HCT116 (cell line): ENCODE results near the gene LBHD1. TPM values are rescaled to one million over a fixed set of nuclear protein-coding genes. Genes with fewer than 3 reads are reported as not detected.
A peak's percentile ranks its signal among the peaks of the same experiment; 100 is the strongest.

ENCODE experiments used
- ATAC-seq: fragments of 200-7000 bp; cut with Tn5 transposase; 2 replicates; pipeline ENCODE4 v1.9.1; 2020; ENCODE audit warnings: mild to moderate bottlenecking, moderate library complexity
- BruUV-seq: library from RNA; stranded (reverse); fragments of 400-500 nt; replicated peaks from 2 replicates; lab custom pipeline; 2021; lab: Mats Ljungman, UMichigan
- CTCF ChIA-PET: fragments of 300-600 bp; sonication (Branson Sonifier 250); formaldehyde crosslinking; loops from one replicate; lab custom pipeline; 2021; ENCODE audit warnings: antibody characterized with exemption; lab: Charles Lee
- POLR2A ChIA-PET: fragments of 300-600, 350-600 bp; sonication (Branson Sonifier 250); formaldehyde crosslinking; loops from one replicate; lab custom pipeline; 2021; ENCODE audit warnings: antibody characterized with exemption; lab: Charles Lee
- RAD21 ChIA-PET, 2 experiments: fragments of 300-600 bp; sonication (Branson Sonifier 250); formaldehyde crosslinking; loops; one replicate each; lab custom pipeline; 2023; ENCODE audit warnings: low total read pairs in 2 of 2; ENCODE audit not compliant: uncharacterized antibody in 2 of 2, unreplicated experiment in 2 of 2, low non-redundant PET in 1 of 2; lab: Charles Lee
- DNase-seq: peaks from one replicate; pipeline ENCODE4 v3.0.0-alpha.2; 2010; ENCODE audit warnings: low read depth, low spot score
- H2AFZ ChIP-seq: fragments of 200-600 bp; shearing (Covaris generic), sonication (generic); 2 replicates; pipeline ENCODE4 v1.6.1; 2017; ENCODE audit warnings: low read depth, mixed run types, mixed read lengths, antibody characterized with exemption, low read length; ENCODE audit not compliant: poor library complexity, severe bottlenecking
- H3K27ac ChIP-seq: 2 replicates; pipeline ENCODE4 v1.5.1; 2012; ENCODE audit warnings: low read depth, low read length
- H3K27me3 ChIP-seq: fragments of 200-600 bp; sonication (generic); 2 replicates; pipeline ENCODE4 v1.6.1; 2016; ENCODE audit warnings: mixed run types, low read length, mixed read lengths; ENCODE audit not compliant: insufficient read depth
- H3K36me3 ChIP-seq, 2 experiments: fragments of 200-500 bp in 1 of 2; fragments of 200-600 bp in 1 of 2; sonication (Bioruptor generic) in 1 of 2; sonication (generic) in 1 of 2; 2 replicates each; pipeline versions ENCODE4 v1.5.1 to v1.6.1; 2014 to 2016; ENCODE audit warnings: low read length in 2 of 2, inconsistent platforms in 1 of 2, mixed read lengths in 1 of 2, mixed run types in 1 of 2; ENCODE audit not compliant: insufficient read depth in 2 of 2, control insufficient read depth in 1 of 2
- H3K4me1 ChIP-seq, 2 experiments: fragments of 200-600 bp in 1 of 2; sonication (generic) in 1 of 2; 2 replicates each; pipeline versions ENCODE4 v1.5.1 to v1.6.1; 2012 to 2017; ENCODE audit warnings: low read length in 2 of 2, inconsistent platforms in 1 of 2, mild to moderate bottlenecking in 1 of 2, mixed read lengths in 1 of 2, mixed run types in 1 of 2, moderate library complexity in 1 of 2; ENCODE audit not compliant: insufficient read depth in 2 of 2, control insufficient read depth in 1 of 2
- H3K4me2 ChIP-seq: fragments of 200-600 bp; sonication (generic); 2 replicates; pipeline ENCODE4 v1.6.1; 2017; ENCODE audit warnings: mixed run types, low read length, mixed read lengths
- H3K4me3 ChIP-seq, 2 experiments: fragments of 200-600 bp in 1 of 2; sonication (generic) in 1 of 2; replicated peaks in 1 of 2; 2 replicates each; pipeline ENCODE4 v1.5.1; 2011 to 2016; ENCODE audit warnings: low read length in 2 of 2, control low read depth in 1 of 2, low read depth in 1 of 2, mild to moderate bottlenecking in 1 of 2, mixed read lengths in 1 of 2, mixed run types in 1 of 2
- H3K79me2 ChIP-seq: fragments of 200-600 bp; sonication (generic); 2 replicates; pipeline ENCODE4 v1.6.1; 2017; ENCODE audit warnings: mild to moderate bottlenecking, mixed run types, low read length, moderate library complexity, mixed read lengths; ENCODE audit not compliant: insufficient read depth
- H3K9ac ChIP-seq: fragments of 200-600 bp; sonication (generic); 2 replicates; pipeline ENCODE4 v1.6.1; 2016; ENCODE audit warnings: low read length, mixed read lengths
- H3K9me2 ChIP-seq: fragments of 200-600 bp; sonication (generic), shearing (Covaris generic); 2 replicates; pipeline ENCODE4 v1.6.1; 2017; ENCODE audit warnings: mixed run types, mild to moderate bottlenecking, moderate library complexity; ENCODE audit not compliant: insufficient read depth
- H3K9me3 ChIP-seq, 2 experiments: fragments of 200-500 bp in 1 of 2; fragments of 200-600 bp in 1 of 2; sonication (Bioruptor generic) in 1 of 2; sonication (generic) in 1 of 2; 2 replicates each; pipeline ENCODE4 v1.6.1; 2014 to 2017; ENCODE audit warnings: low read length in 2 of 2, mixed read lengths in 2 of 2, inconsistent platforms in 1 of 2, low read depth in 1 of 2, mild to moderate bottlenecking in 1 of 2, mixed run types in 1 of 2, moderate library complexity in 1 of 2; ENCODE audit not compliant: control insufficient read depth in 1 of 2, insufficient read depth in 1 of 2
- H4K20me1 ChIP-seq: fragments of 200-600 bp; sonication (generic), shearing (Covaris generic); 2 replicates; pipeline ENCODE4 v1.6.1; 2017; ENCODE audit warnings: mixed run types, mild to moderate bottlenecking, moderate library complexity; ENCODE audit not compliant: insufficient read depth
- ATF3 ChIP-seq: IDR thresholded peaks from 2 replicates; pipeline ENCODE4 v1.6.1; 2012
- CBX3 ChIP-seq: IDR thresholded peaks from 2 replicates; pipeline ENCODE4 v1.6.1; 2012; ENCODE audit warnings: low read depth
- CEBPB ChIP-seq: IDR thresholded peaks from 2 replicates; pipeline ENCODE4 v1.6.1; 2012; ENCODE audit warnings: low read depth
- EGR1 ChIP-seq: IDR thresholded peaks from 2 replicates; pipeline ENCODE4 v1.6.1; 2012; ENCODE audit warnings: low read depth
- ELF1 ChIP-seq: IDR thresholded peaks from 2 replicates; pipeline ENCODE4 v1.6.1; 2012; ENCODE audit warnings: low read depth, borderline replicate concordance
- EZH2 ChIP-seq: fragments of 200-600 bp; sonication (generic); IDR thresholded peaks from 2 replicates; pipeline ENCODE4 v1.6.1; 2017; ENCODE audit warnings: antibody characterized with exemption, mixed run types
- FOSL1 ChIP-seq: IDR thresholded peaks from 2 replicates; pipeline ENCODE4 v1.6.1; 2012; ENCODE audit warnings: low read depth
- JUND ChIP-seq: IDR thresholded peaks from 2 replicates; pipeline ENCODE4 v1.6.1; 2012
- POLR2A ChIP-seq: IDR thresholded peaks from 2 replicates; pipeline ENCODE4 v1.7.0; 2011; ENCODE audit warnings: borderline replicate concordance; ENCODE audit not compliant: insufficient read depth, insufficient read length; ENCODE audit errors: extremely low read depth
- POLR2AphosphoS5 ChIP-seq: IDR thresholded peaks from 2 replicates; pipeline ENCODE4 v1.6.1; 2011; ENCODE audit warnings: mild to moderate bottlenecking, low read depth, low read length, moderate library complexity
- RAD21 ChIP-seq: IDR thresholded peaks from 2 replicates; pipeline ENCODE4 v1.6.1; 2012; ENCODE audit warnings: low read depth, mild to moderate bottlenecking
- REST ChIP-seq: IDR thresholded peaks from 2 replicates; pipeline ENCODE4 v1.6.1; 2012; ENCODE audit warnings: low read depth
- SIN3A ChIP-seq: IDR thresholded peaks from 2 replicates; pipeline ENCODE4 v1.6.1; 2012; ENCODE audit warnings: low read depth
- SP1 ChIP-seq: IDR thresholded peaks from 2 replicates; pipeline ENCODE4 v1.6.1; 2012; ENCODE audit warnings: low read depth
- SRF ChIP-seq: IDR thresholded peaks from 2 replicates; pipeline ENCODE4 v1.6.1; 2012; ENCODE audit warnings: low read depth
- YY1 ChIP-seq: IDR thresholded peaks from 2 replicates; pipeline ENCODE4 v1.6.1; 2011; ENCODE audit warnings: low read length, low read depth, moderate library complexity, mild to moderate bottlenecking; ENCODE audit not compliant: insufficient replicate concordance; ENCODE audit errors: extremely low read depth
- ZBTB33 ChIP-seq: IDR thresholded peaks from 2 replicates; pipeline ENCODE4 v1.6.1; 2011; ENCODE audit warnings: mild to moderate bottlenecking, low read length, moderate library complexity; ENCODE audit not compliant: insufficient replicate concordance; ENCODE audit errors: extremely low read depth
- ZFX ChIP-seq: fragments of 450-650 bp; IDR thresholded peaks from 2 replicates; pipeline ENCODE4 v1.6.1; 2017
- ZNF274 ChIP-seq: fragments of 200-500 bp; sonication (Bioruptor generic); IDR thresholded peaks from 2 replicates; pipeline ENCODE4 v1.6.1; 2014; ENCODE audit warnings: mild to moderate bottlenecking, low read depth, low read length, inconsistent platforms
- intact Hi-C: fragments of 100-400 bp; cut with micrococcal nuclease; formaldehyde crosslinking; loops from 2 replicates; pipeline ENCODE4 v1.10.0; 2022
- total RNA-seq: library from RNA; stranded (reverse); gene quantifications from one replicate; pipeline ENCODE4 v1.2.1, GENCODE V29; 2021; ENCODE audit not compliant: unreplicated experiment

The LBHD1 gene
- total RNA-seq, 1 experiment from 2014 or later, result 14.7 TPM

- Histone ChIP-seq H3K9ac (peak within 1 kb of the TSS; percentile 94), H3K27me3 (no peaks in the 10 kb centered on the region), H3K4me3 (peak within 1 kb of the TSS; percentile 96 to 98), H3K9me3 (no peaks in the 10 kb centered on the region), H2AFZ (no peak within 1 kb of the TSS), H3K27ac (peak within 1 kb of the TSS; percentile 75), H4K20me1 (no peaks in the 10 kb centered on the region), H3K79me2 (peaks cover 15% of the 10 kb centered on the region), H3K9me2 (no peaks in the 10 kb centered on the region), H3K4me1 (peaks cover 12 to 20% of the 10 kb centered on the region in 2 experiments), H3K36me3 (peaks cover 14 to 18% of the 10 kb centered on the region in 2 experiments; a peak in 3 of 4 replicates), H3K4me2 (peak within 1 kb of the TSS; percentile 87)
- CTCF ChIA-PET, result interaction anchor here (1.0 to 3.0 kb wide), 5 partner anchors 10 to 227 kb away, joined by 4 to 16 read pairs (median 8); partner anchors contain the start of genes EML3, MTA2, ROM1 and TUT1
- POLR2A ChIA-PET, result interaction anchor here (0.8 to 3.0 kb wide), 13 partner anchors 9 to 219 kb away, joined by 3 to 19 read pairs (median 4); partner anchors contain the start of genes C11orf98, CSKMT, EML3 and GANAB
- intact Hi-C loops, result no loop called here
- ATAC-seq, result peak; percentile 96
- RAD21 ChIA-PET, result interaction anchor here (0.6 to 1.1 kb wide), 2 partner anchors 20 to 200 kb away, joined by 3 to 5 read pairs; partner anchors contain the start of gene MTA2 (in 1 of the 2)
- no TSS peak for BruUV-seq
- DNase-seq, result peak; percentile 99
- TF ChIP-seq YY1, result peak; percentile 61
- no peak for TF ChIP-seq SRF
- no peak for TF ChIP-seq EZH2
- TF ChIP-seq SIN3A, result peak; percentile 99
- peak; percentile 71 for TF ChIP-seq EGR1
- peak; percentile 77 for TF ChIP-seq ZFX
- TF ChIP-seq JUND, result peak; percentile 60
- no peak for TF ChIP-seq FOSL1
- TF ChIP-seq REST, result no peak
- TF ChIP-seq CBX3, result peak; percentile 89; the same call in 1 of the 2 replicates
- TF ChIP-seq ATF3, result no peak
- TF ChIP-seq POLR2A, result peak; percentile 55
- peak; percentile 88; the same call in 1 of the 2 replicates for TF ChIP-seq ELF1
- no peak for TF ChIP-seq ZNF274
- peak; percentile 86 for TF ChIP-seq SP1
- peak; percentile 92 for TF ChIP-seq POLR2AphosphoS5
- peak; percentile 58 for TF ChIP-seq ZBTB33
- no peak; the same call in 1 of the 2 replicates for TF ChIP-seq CEBPB
- TF ChIP-seq RAD21, result no peak
Measured at GRCh38 chr11:62621567-62622470, 50.2 kb downstream of the LBHD1 start, which contains the start of gene B3GAT3. Gene B3GAT3 (minus strand): TSS chr11:62621986. CDS start chr11:62621947, 39 bp downstream.
